ENCODE measurements around the gene DHRSX. TPM values are rescaled to one million over a fixed set of nuclear protein-coding genes. Genes with fewer than 3 reads are reported as not detected.

DHRSX gene
- total RNA-seq, 1 donor from 2014 or later = 37.1 TPM

DNA sequence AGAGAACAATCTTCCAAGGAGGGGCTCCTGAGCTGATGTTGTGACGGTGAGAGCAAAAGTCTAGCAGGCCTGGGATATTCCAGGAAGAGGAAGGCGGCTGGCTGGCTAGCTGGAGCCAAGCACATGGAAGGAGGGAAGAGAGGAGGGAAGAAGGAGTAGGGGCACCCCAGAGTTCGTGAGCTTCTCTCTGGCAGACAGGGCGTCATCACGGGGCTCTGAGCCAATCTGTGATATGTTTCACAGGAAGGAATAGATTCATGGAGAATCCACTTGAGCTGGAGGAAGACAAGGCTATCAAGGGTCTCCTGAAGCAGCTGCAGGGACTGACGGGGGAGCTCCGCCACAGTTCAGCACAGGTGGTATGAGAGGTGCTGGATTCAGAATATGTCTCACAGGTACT lies 73.6 kb downstream of the DHRSX start:
- peaks cover 24% of the 10 kb centered on the region for H3K36me3 Mint-ChIP-seq (ENCODE audit: unreplicated experiment)
- peaks cover 3% of the 10 kb centered on the region for H3K4me1 Mint-ChIP-seq (ENCODE audit: low read depth, unreplicated experiment)
- no peak for DNase-seq
- no peak overlapping the region for H3K27ac Mint-ChIP-seq (ENCODE audit: unreplicated experiment)
- H3K27me3 Mint-ChIP-seq (ENCODE audit: unreplicated experiment) = peaks cover 3% of the 10 kb centered on the region
- H3K4me3 Mint-ChIP-seq (ENCODE audit: unreplicated experiment) = no peak overlapping the region
- H3K9me3 Mint-ChIP-seq (ENCODE audit: unreplicated experiment) = peaks cover 1% of the 10 kb centered on the region
- no peak for TF ChIP-seq CTCF (IDR thresholded peaks at IDR 0.05; ENCODE audit: partially characterized antibody, unreplicated experiment)

DNA sequence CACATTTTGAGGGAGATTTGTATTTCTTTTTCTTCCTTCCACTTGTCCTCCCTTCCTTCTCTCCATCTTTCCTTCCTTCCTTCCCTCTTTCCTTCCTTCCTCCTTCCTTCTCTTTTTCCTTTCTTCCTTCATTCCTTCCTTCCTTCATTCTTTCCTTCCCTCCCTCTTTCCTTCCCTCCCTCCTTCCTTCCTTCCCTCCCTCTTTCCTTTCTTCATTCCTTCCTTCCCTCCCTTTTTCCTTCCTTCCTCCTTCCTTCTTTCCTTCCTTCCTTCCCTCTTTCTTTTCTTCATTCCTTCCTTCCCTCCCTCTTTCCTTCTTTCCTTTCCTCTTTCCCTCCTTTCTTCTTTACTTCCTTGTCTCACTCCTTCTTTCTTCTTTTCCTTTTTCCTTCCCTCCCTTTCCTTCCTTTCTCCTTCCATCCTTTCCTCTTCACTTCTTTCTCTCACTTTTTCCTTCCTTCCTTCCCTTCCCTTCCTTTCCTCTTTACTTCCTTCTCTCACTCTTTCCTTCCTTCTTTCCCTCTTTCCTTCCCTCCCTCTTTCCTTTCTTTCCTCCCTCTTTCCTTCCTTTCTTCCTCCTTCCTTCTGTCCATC lies 74.4 kb downstream of the DHRSX start:
- H3K36me3 Mint-ChIP-seq (ENCODE audit: unreplicated experiment) = peaks cover 20% of the 10 kb centered on the region
- TF ChIP-seq CTCF (IDR thresholded peaks at IDR 0.05; ENCODE audit: partially characterized antibody, unreplicated experiment) = no peak
- H3K27ac Mint-ChIP-seq (ENCODE audit: unreplicated experiment) = no peak overlapping the region
- H3K4me1 Mint-ChIP-seq (ENCODE audit: low read depth, unreplicated experiment) = peaks cover 3% of the 10 kb centered on the region
- H3K27me3 Mint-ChIP-seq (ENCODE audit: unreplicated experiment) = peaks cover 3% of the 10 kb centered on the region
- no peak overlapping the region for H3K4me3 Mint-ChIP-seq (ENCODE audit: unreplicated experiment)
- DNase-seq = no peak
- peaks cover 1% of the 10 kb centered on the region for H3K9me3 Mint-ChIP-seq (ENCODE audit: unreplicated experiment)

GRCh38 chrX:2425286-2426071 lies 75.3 kb downstream of the DHRSX start:
- peaks cover 3% of the 10 kb centered on the region for H3K4me1 Mint-ChIP-seq (ENCODE audit: low read depth, unreplicated experiment)
- H3K36me3 Mint-ChIP-seq (ENCODE audit: unreplicated experiment) = peaks cover 19% of the 10 kb centered on the region
- TF ChIP-seq CTCF (IDR thresholded peaks at IDR 0.05; ENCODE audit: partially characterized antibody, unreplicated experiment) = no peak
- H3K27me3 Mint-ChIP-seq (ENCODE audit: unreplicated experiment) = peaks cover 3% of the 10 kb centered on the region
- DNase-seq = no peak
- H3K9me3 Mint-ChIP-seq (ENCODE audit: unreplicated experiment) = peaks cover 1% of the 10 kb centered on the region
- H3K27ac Mint-ChIP-seq (ENCODE audit: unreplicated experiment) = no peak overlapping the region
- H3K4me3 Mint-ChIP-seq (ENCODE audit: unreplicated experiment) = no peak overlapping the region

DNA sequence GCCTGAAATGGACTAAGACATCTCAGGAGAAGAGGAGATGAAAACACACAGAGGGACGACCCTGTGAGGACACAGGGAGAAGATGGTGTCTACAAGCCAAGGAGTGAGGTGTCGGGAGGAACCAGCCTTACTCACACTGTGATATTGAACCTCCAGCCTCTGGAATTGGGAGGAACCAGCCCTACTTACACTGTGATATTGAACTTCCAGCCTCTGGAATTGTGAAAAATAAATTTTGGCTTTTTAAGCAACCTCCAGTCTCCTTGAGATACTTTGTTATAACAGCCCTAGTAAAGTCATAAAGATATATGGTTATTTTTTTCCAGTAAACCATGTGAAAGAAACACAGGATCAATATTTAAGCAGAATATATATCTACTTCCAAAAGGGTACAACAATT lies 76.5 kb downstream of the DHRSX start:
- Mint-ChIP-seq H3K4me3 (ENCODE audit: unreplicated experiment) (no peak overlapping the region), H3K36me3 (ENCODE audit: unreplicated experiment) (peaks cover 19% of the 10 kb centered on the region), H3K27ac (ENCODE audit: unreplicated experiment) (no peak overlapping the region), H3K9me3 (ENCODE audit: unreplicated experiment) (peaks cover 1% of the 10 kb centered on the region), H3K4me1 (ENCODE audit: low read depth, unreplicated experiment) (peaks cover 3% of the 10 kb centered on the region), H3K27me3 (ENCODE audit: unreplicated experiment) (peaks cover 3% of the 10 kb centered on the region)
- no peak for DNase-seq
- TF ChIP-seq CTCF (IDR thresholded peaks at IDR 0.05; ENCODE audit: partially characterized antibody, unreplicated experiment) = no peak

DNA sequence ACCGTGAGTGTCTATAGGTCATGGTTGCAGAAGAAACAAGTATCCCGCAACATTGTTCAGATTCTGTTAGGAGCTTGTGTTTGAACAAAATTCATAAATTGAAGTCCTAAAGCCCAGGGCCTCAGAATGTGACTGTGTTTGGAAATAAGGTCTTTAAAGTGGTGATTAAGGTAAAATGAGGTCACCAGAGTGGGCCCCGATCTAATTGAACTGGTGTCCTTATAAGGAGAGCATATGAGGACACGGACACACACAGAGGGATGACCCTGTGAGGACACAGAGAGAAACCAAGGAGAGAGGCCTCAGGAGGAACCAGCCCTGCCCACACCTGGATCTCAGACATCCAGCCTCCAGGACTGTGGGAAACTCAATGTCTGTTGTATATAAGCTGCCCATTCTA lies 76.9 kb downstream of the DHRSX start:
- Mint-ChIP-seq H3K4me3 (ENCODE audit: unreplicated experiment) (no peak overlapping the region), H3K9me3 (ENCODE audit: unreplicated experiment) (peaks cover 1% of the 10 kb centered on the region), H3K27me3 (ENCODE audit: unreplicated experiment) (peaks cover 3% of the 10 kb centered on the region), H3K4me1 (ENCODE audit: low read depth, unreplicated experiment) (peaks cover 3% of the 10 kb centered on the region), H3K36me3 (ENCODE audit: unreplicated experiment) (peaks cover 19% of the 10 kb centered on the region), H3K27ac (ENCODE audit: unreplicated experiment) (no peak overlapping the region)
- no peak for DNase-seq
- no peak for TF ChIP-seq CTCF (IDR thresholded peaks at IDR 0.05; ENCODE audit: partially characterized antibody, unreplicated experiment)
